SK-N-SH treated with all-trans-retinoic acid at 6 μM for 48 hours (cell line): ENCODE results near the gene STYX.

Source experiments
- ATAC-seq: fragments of 200-7000 bp; cut with Tn5 transposase; 3 replicates; pipeline ENCODE4 v1.9.1; 2020; ENCODE audit warnings: mild to moderate bottlenecking, moderate library complexity
- ARNTL ChIP-seq: fragments of 450-650 bp; formaldehyde crosslinking; IDR thresholded peaks from 2 replicates; pipeline ENCODE4 v1.5.0; 2020; ENCODE audit warnings: low read depth, mild to moderate bottlenecking, moderate library complexity, borderline replicate concordance
- BACH2 ChIP-seq: fragments of 250-450 bp; sonication (Bioruptor Pico); IDR thresholded peaks from 2 replicates; pipeline ENCODE4 v1.9.0; 2021; ENCODE audit warnings: mild to moderate bottlenecking, borderline replicate concordance
- CSDC2 ChIP-seq: fragments of 250-450 bp; sonication (Bioruptor Pico); IDR thresholded peaks from 2 replicates; pipeline ENCODE4 v1.5.0; 2020; ENCODE audit warnings: mild to moderate bottlenecking, moderate library complexity
- CSRNP3 ChIP-seq: fragments of 250-450 bp; sonication (Bioruptor Pico); IDR thresholded peaks from 2 replicates; pipeline ENCODE4 v1.5.1; 2021; ENCODE audit warnings: mild to moderate bottlenecking, moderate library complexity
- ESRRG ChIP-seq: fragments of 250-450 bp; sonication (Bioruptor Pico); IDR thresholded peaks from 2 replicates; pipeline ENCODE4 v1.6.1; 2021; ENCODE audit warnings: mild to moderate bottlenecking
- ISL1 ChIP-seq: fragments of 250-450 bp; sonication (Bioruptor Pico); IDR thresholded peaks from 2 replicates; pipeline ENCODE4 v2.1.2; 2022; ENCODE audit warnings: mild to moderate bottlenecking, moderate library complexity
- OSR1 ChIP-seq: fragments of 250-450 bp; sonication (Bioruptor Pico); IDR thresholded peaks from 2 replicates; pipeline ENCODE4 v1.8.0; 2022; ENCODE audit warnings: moderate library complexity, mild to moderate bottlenecking, inconsistent platforms
- POU6F1 ChIP-seq: fragments of 250-450 bp; sonication (Bioruptor Pico); IDR thresholded peaks from 2 replicates; pipeline ENCODE4 v1.8.0; 2021; ENCODE audit warnings: low read depth, mild to moderate bottlenecking, moderate library complexity, borderline replicate concordance
- PPARA ChIP-seq: fragments of 250-450 bp; sonication (Bioruptor Pico); IDR thresholded peaks from 2 replicates; pipeline ENCODE4 v1.5.0; 2020; ENCODE audit warnings: mild to moderate bottlenecking, borderline replicate concordance
- RARB ChIP-seq: fragments of 250-450 bp; sonication (Bioruptor Pico); IDR thresholded peaks from 2 replicates; pipeline ENCODE4 v1.8.0; 2021; ENCODE audit warnings: mild to moderate bottlenecking, moderate library complexity
- SNAI2 ChIP-seq: fragments of 250-450 bp; sonication (Bioruptor Pico); IDR thresholded peaks from 2 replicates; pipeline ENCODE4 v1.5.0; 2020; ENCODE audit warnings: mild to moderate bottlenecking, moderate library complexity
- TCF4 ChIP-seq: fragments of 250-450 bp; sonication (Bioruptor Pico); IDR thresholded peaks from 2 replicates; pipeline ENCODE4 v1.8.0; 2021; ENCODE audit warnings: mild to moderate bottlenecking, moderate library complexity, borderline replicate concordance
- TOX ChIP-seq: fragments of 250-450 bp; sonication (Bioruptor Pico); IDR thresholded peaks from 2 replicates; pipeline ENCODE4 v1.8.0; 2021; ENCODE audit warnings: mild to moderate bottlenecking, moderate library complexity, borderline replicate concordance
- TSHZ2 ChIP-seq: fragments of 250-450 bp; sonication (Bioruptor Pico); IDR thresholded peaks from 2 replicates; pipeline ENCODE4 v1.5.0; 2020; ENCODE audit warnings: mild to moderate bottlenecking, moderate library complexity
- ZC3H10 ChIP-seq: fragments of 250-450 bp; sonication (Bioruptor Pico); IDR thresholded peaks from 2 replicates; pipeline ENCODE4 v1.5.1; 2021; ENCODE audit warnings: mild to moderate bottlenecking, moderate library complexity
- ZFP3 ChIP-seq: fragments of 250-450 bp; sonication (Bioruptor Pico); IDR thresholded peaks from 2 replicates; pipeline ENCODE4 v1.5.0; 2020; ENCODE audit warnings: mild to moderate bottlenecking, moderate library complexity
- ZFP30 ChIP-seq: fragments of 450-650 bp; formaldehyde crosslinking; IDR thresholded peaks from 2 replicates; pipeline ENCODE4 v1.5.0; 2022; ENCODE audit warnings: mild to moderate bottlenecking, moderate library complexity
- ZNF70 ChIP-seq: fragments of 450-650 bp; formaldehyde crosslinking; IDR thresholded peaks from 2 replicates; pipeline ENCODE4 v1.5.0; 2020; ENCODE audit warnings: mild to moderate bottlenecking, moderate library complexity
- ZNF8 ChIP-seq: fragments of 450-650 bp; formaldehyde crosslinking; IDR thresholded peaks from 2 replicates; pipeline ENCODE4 v1.5.0; 2020; ENCODE audit warnings: mild to moderate bottlenecking, moderate library complexity
- TF ChIP-seq, protein P1 (sequence below): fragments of 250-450 bp; sonication (Bioruptor Pico); IDR thresholded peaks from 2 replicates; pipeline ENCODE4 v1.8.0; 2020; ENCODE audit warnings: mild to moderate bottlenecking, moderate library complexity, borderline replicate concordance
- TF ChIP-seq, protein P2 (sequence below): fragments of 250-450 bp; sonication (Bioruptor Pico); IDR thresholded peaks from 2 replicates; pipeline ENCODE4 v1.5.1; 2020; ENCODE audit warnings: low read depth, mild to moderate bottlenecking, moderate library complexity

Gene STYX

GRCh38 chr14:52694761-52695480 lies 35.0 kb upstream of the STYX start (continued):
- no peak for TF ChIP-seq POU6F1 (CRISPR knock-in tag)
- TF ChIP-seq ZFP3, result no peak
- no peak for TF ChIP-seq TCF4 (CRISPR knock-in tag)
- no peak for TF ChIP-seq ZC3H10
- no peak for TF ChIP-seq RARB (CRISPR knock-in tag)
- no peak for TF ChIP-seq ZNF70
- TF ChIP-seq OSR1 (CRISPR knock-in tag), result no peak
- TF ChIP-seq TOX, result no peak
- TF ChIP-seq ZNF8 (CRISPR knock-in tag), result no peak

DNA sequence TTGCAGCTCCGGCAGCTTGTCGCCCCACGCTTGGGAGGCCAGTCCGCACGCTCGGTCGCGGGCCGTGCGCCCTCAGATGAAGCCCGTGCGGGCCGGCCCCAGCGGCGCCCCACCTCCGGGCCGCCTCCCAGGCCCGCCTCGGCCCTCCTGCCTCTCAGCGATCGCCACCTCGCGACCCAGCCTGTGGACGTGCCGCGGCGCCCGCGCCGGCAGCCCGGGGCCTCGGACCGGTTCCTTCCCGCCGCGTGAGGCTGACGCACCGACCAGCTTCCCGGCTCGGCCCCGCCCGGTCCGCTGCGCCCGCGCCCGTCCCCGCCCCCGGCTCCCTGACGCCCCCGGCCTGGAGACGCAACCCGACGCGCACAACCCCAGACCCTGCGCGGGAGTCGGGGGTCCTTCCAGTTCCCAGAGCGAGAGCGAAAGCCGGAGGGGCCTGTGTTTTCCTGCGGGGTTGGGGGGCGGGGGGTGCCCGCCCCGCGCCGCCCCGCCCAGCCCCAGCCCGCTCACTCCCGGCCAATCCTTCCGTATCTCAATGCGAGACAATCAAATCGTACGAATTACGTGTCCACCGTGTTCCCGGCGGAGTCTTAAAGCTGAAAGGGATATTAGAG lies 34.4 kb upstream of the STYX start, which contains the start of gene ERO1A:
Gene ERO1A, minus strand, starts transcription at position 78 of the 611 bp plus-strand sequence. Its CDS starts 77 bp downstream, at position 1.
- TF ChIP-seq, protein P1, sequence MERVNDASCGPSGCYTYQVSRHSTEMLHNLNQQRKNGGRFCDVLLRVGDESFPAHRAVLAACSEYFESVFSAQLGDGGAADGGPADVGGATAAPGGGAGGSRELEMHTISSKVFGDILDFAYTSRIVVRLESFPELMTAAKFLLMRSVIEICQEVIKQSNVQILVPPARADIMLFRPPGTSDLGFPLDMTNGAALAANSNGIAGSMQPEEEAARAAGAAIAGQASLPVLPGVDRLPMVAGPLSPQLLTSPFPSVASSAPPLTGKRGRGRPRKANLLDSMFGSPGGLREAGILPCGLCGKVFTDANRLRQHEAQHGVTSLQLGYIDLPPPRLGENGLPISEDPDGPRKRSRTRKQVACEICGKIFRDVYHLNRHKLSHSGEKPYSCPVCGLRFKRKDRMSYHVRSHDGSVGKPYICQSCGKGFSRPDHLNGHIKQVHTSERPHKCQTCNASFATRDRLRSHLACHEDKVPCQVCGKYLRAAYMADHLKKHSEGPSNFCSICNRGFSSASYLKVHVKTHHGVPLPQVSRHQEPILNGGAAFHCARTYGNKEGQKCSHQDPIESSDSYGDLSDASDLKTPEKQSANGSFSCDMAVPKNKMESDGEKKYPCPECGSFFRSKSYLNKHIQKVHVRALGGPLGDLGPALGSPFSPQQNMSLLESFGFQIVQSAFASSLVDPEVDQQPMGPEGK (CRISPR knock-in tag), result peak; percentile 57; the same call in 1 of the 2 replicates
- no peak for TF ChIP-seq ZFP30 (CRISPR knock-in tag)
- ATAC-seq, result peak; percentile 87

- TF ChIP-seq ESRRG (CRISPR knock-in tag), result no peak
- TF ChIP-seq, protein P1 (CRISPR knock-in tag), result no peak
- no peak for TF ChIP-seq TCF4 (CRISPR knock-in tag)
- TF ChIP-seq ZC3H10, result no peak
- TF ChIP-seq ZFP3, result no peak
- TF ChIP-seq ARNTL (CRISPR knock-in tag), result no peak
- TF ChIP-seq, protein P2, sequence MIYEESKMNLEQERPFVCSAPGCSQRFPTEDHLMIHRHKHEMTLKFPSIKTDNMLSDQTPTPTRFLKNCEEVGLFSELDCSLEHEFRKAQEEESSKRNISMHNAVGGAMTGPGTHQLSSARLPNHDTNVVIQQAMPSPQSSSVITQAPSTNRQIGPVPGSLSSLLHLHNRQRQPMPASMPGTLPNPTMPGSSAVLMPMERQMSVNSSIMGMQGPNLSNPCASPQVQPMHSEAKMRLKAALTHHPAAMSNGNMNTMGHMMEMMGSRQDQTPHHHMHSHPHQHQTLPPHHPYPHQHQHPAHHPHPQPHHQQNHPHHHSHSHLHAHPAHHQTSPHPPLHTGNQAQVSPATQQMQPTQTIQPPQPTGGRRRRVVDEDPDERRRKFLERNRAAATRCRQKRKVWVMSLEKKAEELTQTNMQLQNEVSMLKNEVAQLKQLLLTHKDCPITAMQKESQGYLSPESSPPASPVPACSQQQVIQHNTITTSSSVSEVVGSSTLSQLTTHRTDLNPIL (CRISPR knock-in tag), result no peak
- TF ChIP-seq BACH2 (CRISPR knock-in tag), result no peak
- no peak for TF ChIP-seq PPARA (CRISPR knock-in tag)
- no peak for TF ChIP-seq ZNF70
- TF ChIP-seq CSDC2 (CRISPR knock-in tag), result no peak
- TF ChIP-seq ZNF8 (CRISPR knock-in tag), result no peak
- TF ChIP-seq TOX, result no peak
- no peak for TF ChIP-seq SNAI2 (CRISPR knock-in tag)
- TF ChIP-seq ISL1 (CRISPR knock-in tag), result no peak
- TF ChIP-seq RARB (CRISPR knock-in tag), result no peak
- no peak for TF ChIP-seq TSHZ2 (CRISPR knock-in tag)
- no peak for TF ChIP-seq CSRNP3 (CRISPR knock-in tag)
- no peak for ATAC-seq
These were observed 29.2 kb upstream of the STYX start for GRCh38 chr14:52700701-52701172.
